Effector memory CD8-positive, alpha-beta T cell (primary cell): ENCODE measurements around the gene TRPV2.

Source experiments
- ATAC-seq: fragments of 150-1000 bp; cut with Tn5 transposase; replicated peaks from 2 replicates; pipeline ENCODE4 v1.10.0; 2021; ENCODE audit warnings: mild to moderate bottlenecking, moderate library complexity
- DNase-seq, 3 experiments: peaks; one replicate each; pipeline ENCODE4 v3.0.0; 2021
- H3K27ac Mint-ChIP-seq, 2 donors: one replicate each; pipeline ENCODE4 v1.8.0; 2022; ENCODE audit warnings: mild to moderate bottlenecking in 2 of 2, mixed read lengths in 2 of 2, moderate library complexity in 2 of 2
- H3K27me3 Mint-ChIP-seq, 2 donors: one replicate each; pipeline ENCODE4 v1.8.0; 2022; ENCODE audit warnings: mixed read lengths in 2 of 2
- H3K36me3 Mint-ChIP-seq: one replicate; pipeline ENCODE4 v1.8.0; 2022; ENCODE audit warnings: mild to moderate bottlenecking, moderate library complexity, mixed read lengths; ENCODE audit not compliant: insufficient read depth
- H3K4me1 Mint-ChIP-seq, 2 donors: one replicate each; pipeline ENCODE4 v1.8.0; 2022; ENCODE audit warnings: low read depth in 2 of 2, mixed read lengths in 2 of 2
- H3K4me3 Mint-ChIP-seq, 2 donors: one replicate each; pipeline ENCODE4 v1.8.0; 2022; ENCODE audit warnings: mild to moderate bottlenecking in 2 of 2, mixed read lengths in 2 of 2, moderate library complexity in 2 of 2
- H3K9me3 Mint-ChIP-seq, 2 donors: one replicate each; pipeline ENCODE4 v1.8.0; 2022; ENCODE audit warnings: mixed read lengths in 2 of 2

TRPV2 gene

DNA sequence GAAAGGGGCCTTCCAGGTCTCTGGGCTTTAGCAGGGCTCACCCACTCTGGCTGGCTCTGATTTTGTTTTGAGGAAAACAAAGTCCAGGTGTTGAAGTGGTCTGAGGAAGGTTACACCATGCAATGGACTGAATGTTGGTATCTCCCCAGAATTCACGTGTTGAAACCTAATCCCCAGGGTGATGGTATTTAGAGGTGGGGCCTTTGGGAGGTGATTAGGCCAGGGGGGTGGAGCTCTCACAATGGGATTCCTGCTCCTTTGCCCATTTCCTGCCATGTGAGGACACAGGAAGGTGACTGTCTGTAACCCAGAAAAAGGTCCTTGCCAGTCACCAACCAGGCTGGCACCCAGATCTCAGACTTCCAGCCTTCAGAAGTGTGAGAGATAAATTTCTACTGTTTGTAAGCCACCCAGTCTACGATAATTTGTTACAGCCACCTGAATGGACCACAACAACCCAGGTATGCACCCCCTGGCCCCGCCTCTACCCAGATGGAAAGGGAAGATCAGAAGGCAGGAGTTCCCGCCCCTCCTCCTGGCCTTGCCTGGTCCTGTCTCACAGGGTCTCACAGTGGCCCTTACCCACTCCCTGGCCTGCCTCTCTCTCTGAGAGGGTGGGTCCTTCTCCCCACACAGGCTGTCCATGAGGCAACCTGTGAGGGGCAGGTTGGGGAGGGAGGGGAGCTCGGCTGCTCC, 44.6 kb downstream of the TRPV2 start:
- ATAC-seq, result no peak
- H3K4me3 Mint-ChIP-seq, result no peak overlapping the region
- no peaks in the 10 kb centered on the region for H3K9me3 Mint-ChIP-seq
- H3K4me1 Mint-ChIP-seq, result peaks cover 0 to 3% of the 10 kb centered on the region in 2 donors
- DNase-seq, result no peak
- no peaks in the 10 kb centered on the region for H3K27me3 Mint-ChIP-seq
- H3K27ac Mint-ChIP-seq, result peak overlapping the region; percentile 22 to 35
- H3K36me3 Mint-ChIP-seq, result peaks cover 4% of the 10 kb centered on the region

DNA sequence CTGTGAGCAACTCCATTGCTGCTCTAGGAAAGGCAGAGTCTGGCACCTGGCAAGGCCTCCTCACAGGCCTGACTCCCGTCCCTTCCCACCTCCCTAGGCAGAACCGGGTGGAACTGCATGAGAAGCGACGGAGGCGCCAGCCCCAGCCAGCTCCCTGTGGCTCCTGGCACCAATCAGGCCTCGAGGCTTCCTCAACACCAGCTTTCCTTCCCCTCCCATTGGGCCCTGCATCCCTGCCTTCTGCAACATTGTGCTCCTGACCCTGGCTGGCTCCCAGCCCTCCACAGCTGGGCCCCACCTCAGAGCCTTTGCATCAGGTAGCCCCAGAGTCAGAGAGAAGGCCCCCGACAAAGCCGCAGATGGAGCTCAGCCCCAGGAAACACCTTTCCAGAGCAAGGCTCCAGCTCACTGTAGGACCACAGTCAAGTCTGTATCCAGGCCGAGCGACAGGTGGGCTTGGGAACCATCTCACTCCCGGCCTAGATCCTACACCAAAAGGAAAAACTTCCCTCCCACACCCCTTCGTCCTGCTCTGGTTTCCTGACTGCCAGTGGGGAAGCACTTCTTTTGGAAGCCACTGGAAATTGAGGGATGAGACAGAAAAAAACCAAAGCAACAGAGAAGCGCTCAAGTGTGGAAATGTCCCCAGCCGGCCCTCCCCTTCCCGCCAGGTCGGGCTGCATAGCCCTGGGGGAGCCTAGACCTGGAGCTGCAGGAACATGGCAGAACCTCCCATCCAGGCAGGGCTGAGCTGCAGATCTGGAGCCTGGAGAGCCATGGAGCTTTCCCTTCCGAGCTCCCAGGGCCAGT, 45.6 kb downstream of the TRPV2 start:
- Mint-ChIP-seq H3K4me1 (peaks cover 0 to 3% of the 10 kb centered on the region in 2 donors), H3K27ac (peak overlapping the region in 1 of 2 donors; percentile 13), H3K36me3 (peaks cover 4% of the 10 kb centered on the region), H3K27me3 (no peaks in the 10 kb centered on the region), H3K4me3 (no peak overlapping the region), H3K9me3 (no peaks in the 10 kb centered on the region)
- no peak for ATAC-seq
- no peak for DNase-seq

DNA sequence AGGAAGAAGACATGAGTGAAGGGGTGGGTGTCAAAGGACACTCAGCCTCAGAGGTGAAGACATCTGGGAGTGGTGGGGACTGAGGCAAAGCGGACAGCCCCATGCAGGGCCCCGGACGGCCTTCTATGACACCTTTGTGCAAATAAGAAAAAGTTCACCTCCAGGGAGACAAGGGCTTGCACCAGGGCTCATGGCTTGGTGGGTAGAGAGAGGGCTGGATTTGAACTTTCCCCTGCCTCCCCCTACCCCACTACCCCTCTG, 46.2 kb downstream of the TRPV2 start:
- Mint-ChIP-seq H3K4me1 (peaks cover 0 to 3% of the 10 kb centered on the region in 2 donors), H3K27ac (no peak overlapping the region), H3K9me3 (no peaks in the 10 kb centered on the region)

DNA sequence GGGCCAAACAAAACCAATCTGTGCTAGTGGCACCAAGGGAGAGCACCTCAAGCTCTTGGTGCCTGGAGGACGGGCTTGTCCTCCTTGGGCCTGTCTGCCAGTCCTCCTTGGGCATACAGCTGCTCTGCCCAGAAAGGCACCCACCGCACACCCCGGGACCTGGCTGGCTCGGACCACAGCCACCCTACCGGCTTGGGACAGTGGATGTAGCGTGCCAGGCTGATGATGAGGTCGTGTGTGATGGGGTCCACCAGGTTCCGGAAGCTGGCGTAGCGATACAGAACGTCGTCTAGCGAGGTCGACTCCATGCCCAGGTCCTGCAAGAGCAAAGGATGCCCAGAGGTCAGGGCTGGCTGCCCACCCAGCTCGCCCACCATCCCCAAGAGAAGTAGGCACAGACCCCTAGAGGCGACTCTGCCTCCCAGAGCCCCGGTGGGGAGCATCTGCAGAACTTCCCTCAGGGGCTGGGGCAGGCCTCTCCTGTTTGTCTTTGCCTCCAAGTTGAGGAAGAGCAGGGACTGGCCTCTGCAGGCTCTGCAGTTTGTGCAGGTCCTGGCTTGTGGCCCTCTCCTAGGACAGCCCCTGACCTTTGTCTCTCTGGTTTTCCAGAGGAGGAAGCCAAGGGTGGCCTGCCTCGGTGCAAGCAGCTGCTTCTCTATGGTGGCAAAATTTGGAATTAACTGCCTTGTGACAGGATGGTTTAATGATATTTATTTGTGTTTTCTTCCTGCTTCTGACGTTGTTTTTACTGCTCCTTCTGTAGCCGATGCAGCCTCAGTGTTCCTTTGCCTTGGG, 46.9 kb downstream of the TRPV2 start:
- peaks cover 3% of the 10 kb centered on the region for H3K36me3 Mint-ChIP-seq
- no peaks in the 10 kb centered on the region for H3K27me3 Mint-ChIP-seq
- no peaks in the 10 kb centered on the region for H3K9me3 Mint-ChIP-seq
- H3K4me1 Mint-ChIP-seq, result peaks cover 0 to 3% of the 10 kb centered on the region in 2 donors
- H3K27ac Mint-ChIP-seq, result no peak overlapping the region
- no peak for DNase-seq
- no peak overlapping the region for H3K4me3 Mint-ChIP-seq
- ATAC-seq, result no peak

More for the DNA sequence above, 46.2 kb downstream of the TRPV2 start:
- DNase-seq, result no peak
- ATAC-seq, result no peak
- Mint-ChIP-seq H3K27me3 (no peaks in the 10 kb centered on the region), H3K4me3 (no peak overlapping the region), H3K36me3 (peaks cover 4% of the 10 kb centered on the region)

DNA sequence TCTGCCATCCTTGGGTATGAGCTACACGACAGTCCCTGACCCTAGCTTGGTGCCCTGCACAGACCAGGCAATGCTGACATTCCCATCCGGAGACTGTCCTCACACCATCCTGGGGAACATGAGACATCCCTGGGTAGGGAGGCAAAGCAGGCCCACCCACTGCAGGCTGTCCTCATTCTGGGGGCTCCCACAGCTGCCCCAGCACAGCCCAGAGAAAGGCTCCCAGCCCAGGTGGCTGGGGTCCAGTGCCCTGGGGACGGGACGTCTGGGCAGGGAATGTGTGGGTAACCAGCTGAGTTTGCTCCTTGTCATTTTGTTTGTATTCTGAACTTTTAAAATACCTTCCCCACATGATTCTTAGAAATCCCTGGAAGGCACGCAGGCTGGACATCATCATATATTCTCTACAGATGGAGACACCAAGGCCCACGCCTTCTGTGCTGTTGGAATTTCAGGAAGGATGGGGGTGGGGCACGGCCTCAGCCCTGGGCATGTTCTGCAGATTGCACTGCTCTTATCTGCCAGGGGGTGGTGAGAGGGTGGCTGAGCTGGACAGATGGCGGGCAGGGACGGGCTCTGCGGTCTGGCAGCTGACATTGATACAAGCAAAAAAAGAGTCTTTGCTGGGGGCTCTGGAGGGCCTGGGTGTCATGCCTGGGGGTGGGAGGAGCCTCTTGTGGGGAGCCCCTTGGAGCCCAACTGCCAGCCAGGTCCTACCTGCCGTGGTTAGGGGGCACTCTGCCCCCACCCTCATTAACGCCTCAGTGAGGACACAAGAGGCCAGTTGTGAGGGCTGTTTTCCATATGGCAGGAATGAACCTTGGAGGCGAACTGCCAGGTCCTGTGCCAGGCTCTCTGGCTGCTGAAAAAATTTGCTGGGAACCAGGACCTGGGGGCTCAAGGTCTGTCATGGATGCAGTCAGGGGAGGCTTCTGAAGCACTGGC, 48.3 kb downstream of the TRPV2 start:
- Mint-ChIP-seq H3K4me3 (no peak overlapping the region), H3K4me1 (peaks cover 0 to 4% of the 10 kb centered on the region in 2 donors), H3K9me3 (no peaks in the 10 kb centered on the region), H3K36me3 (peaks cover 3% of the 10 kb centered on the region), H3K27me3 (no peaks in the 10 kb centered on the region), H3K27ac (peak overlapping the region in 1 of 2 donors; percentile 31)
- no peak for ATAC-seq
- DNase-seq, result no peak

DNA sequence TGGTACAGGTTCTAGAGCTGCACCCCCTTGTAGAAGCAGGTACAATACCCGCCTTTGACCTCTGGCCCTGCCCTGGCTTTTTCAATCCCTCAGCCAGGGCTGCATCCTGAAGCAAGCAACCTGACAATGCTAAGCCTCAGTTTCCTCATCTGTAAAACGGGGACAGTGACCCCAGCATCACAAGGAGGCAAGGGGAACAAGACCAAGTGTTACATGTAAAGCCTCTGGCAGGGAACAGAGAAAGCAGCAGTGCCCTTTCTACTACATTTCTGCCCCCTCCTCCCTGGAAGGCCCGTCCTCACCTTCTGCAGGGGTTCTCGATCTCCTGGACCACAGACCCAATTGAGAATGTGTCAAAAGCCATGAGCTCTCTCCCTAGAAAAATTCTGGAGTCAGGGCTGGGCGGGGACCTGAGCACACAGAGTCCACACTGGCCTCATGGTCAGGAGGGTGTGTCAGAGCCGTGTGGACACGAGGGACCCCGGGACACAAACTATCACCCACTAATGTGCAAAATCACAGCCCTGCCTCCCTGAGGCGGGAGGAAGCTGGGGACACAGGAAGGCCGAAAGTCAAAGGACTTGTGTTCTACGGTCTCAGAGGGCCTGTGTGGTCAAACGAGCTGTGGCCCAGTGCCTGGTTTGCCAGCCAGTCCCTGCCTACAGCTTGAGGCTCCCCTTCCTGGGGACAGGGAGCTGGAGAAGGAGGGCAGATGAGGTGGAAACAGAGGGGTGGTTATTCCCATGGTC, 49.1 kb downstream of the TRPV2 start:
- Mint-ChIP-seq H3K27me3 (no peaks in the 10 kb centered on the region), H3K36me3 (peaks cover 3% of the 10 kb centered on the region), H3K9me3 (no peaks in the 10 kb centered on the region), H3K4me1 (peaks cover 0 to 8% of the 10 kb centered on the region in 2 donors), H3K27ac (no peak overlapping the region), H3K4me3 (no peak overlapping the region)
- ATAC-seq (no peak), DNase-seq (no peak)

DNA sequence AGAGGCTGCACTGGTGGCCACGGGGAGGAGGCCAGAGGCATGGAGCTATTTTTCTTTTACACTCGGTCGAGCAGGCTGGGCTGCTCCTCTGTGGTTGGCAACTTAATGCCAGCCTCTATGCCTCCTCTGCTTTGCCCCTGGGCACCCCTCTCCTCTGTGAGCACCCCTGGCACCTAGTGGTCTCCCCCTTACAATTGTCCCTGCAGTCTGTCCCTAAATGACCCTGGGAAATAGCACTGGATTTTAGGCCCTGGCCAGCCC, 49.6 kb downstream of the TRPV2 start:
- H3K36me3 Mint-ChIP-seq, result peaks cover 3% of the 10 kb centered on the region
- peaks cover 0 to 8% of the 10 kb centered on the region in 2 donors for H3K4me1 Mint-ChIP-seq
- no peaks in the 10 kb centered on the region for H3K27me3 Mint-ChIP-seq
- H3K27ac Mint-ChIP-seq, result no peak overlapping the region
- DNase-seq (no peak), ATAC-seq (no peak)
- H3K4me3 Mint-ChIP-seq, result no peak overlapping the region
- H3K9me3 Mint-ChIP-seq, result no peaks in the 10 kb centered on the region

DNA sequence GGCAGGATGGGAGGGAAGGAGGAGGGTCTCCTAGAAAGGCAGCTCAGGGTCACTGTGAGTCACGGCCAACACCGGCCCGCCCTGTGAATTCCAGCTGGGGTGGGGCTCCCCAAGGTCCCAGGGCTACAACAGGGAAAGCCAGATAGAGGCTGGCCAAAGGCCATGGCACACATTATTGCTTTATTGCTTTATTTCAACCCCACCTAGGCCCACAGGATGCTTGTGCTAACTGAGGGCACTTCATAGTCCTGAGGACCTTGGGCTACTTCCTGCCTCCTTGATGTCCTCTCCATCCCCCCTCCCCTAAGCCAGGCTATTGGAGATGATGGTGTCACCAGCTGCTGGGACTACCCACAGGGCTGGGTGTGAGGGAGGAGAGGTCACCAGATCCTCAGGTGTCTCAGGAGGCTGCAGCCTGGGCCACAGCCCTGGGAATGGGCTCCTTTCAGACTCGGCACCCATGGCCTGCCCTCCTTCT, 50.5 kb downstream of the TRPV2 start:
- Mint-ChIP-seq H3K4me3 (no peak overlapping the region), H3K4me1 (peaks cover 1 to 6% of the 10 kb centered on the region in 2 donors), H3K36me3 (peaks cover 3% of the 10 kb centered on the region), H3K27ac (no peak overlapping the region), H3K27me3 (no peaks in the 10 kb centered on the region), H3K9me3 (no peaks in the 10 kb centered on the region)
- ATAC-seq (no peak), DNase-seq (no peak)

DNA sequence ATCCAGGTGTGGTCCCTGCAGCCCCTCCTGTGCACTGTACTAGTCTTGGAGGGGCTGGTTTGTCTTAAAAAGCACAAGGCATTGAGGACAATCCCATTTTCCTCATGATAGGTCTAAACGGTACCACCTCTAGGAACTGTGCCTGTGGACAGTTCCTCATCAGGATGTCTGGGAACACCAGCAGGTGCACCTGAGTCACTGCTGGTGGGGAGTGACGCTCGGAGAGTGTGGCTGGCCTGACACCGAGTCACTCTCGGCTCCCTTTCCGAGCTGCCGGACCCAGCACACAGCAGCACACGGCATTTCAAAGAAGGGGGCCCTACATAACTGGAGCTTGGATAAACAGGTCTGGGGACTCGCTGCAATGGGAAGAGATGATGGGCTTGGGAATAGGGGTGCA, 51.0 kb downstream of the TRPV2 start:
- Mint-ChIP-seq H3K27me3 (no peaks in the 10 kb centered on the region), H3K27ac (peak overlapping the region in 1 of 2 donors; percentile 44), H3K9me3 (no peaks in the 10 kb centered on the region), H3K4me3 (no peak overlapping the region), H3K4me1 (peaks cover 4 to 5% of the 10 kb centered on the region in 2 donors), H3K36me3 (peaks cover 6% of the 10 kb centered on the region)
- ATAC-seq (no peak), DNase-seq (no peak)

DNA sequence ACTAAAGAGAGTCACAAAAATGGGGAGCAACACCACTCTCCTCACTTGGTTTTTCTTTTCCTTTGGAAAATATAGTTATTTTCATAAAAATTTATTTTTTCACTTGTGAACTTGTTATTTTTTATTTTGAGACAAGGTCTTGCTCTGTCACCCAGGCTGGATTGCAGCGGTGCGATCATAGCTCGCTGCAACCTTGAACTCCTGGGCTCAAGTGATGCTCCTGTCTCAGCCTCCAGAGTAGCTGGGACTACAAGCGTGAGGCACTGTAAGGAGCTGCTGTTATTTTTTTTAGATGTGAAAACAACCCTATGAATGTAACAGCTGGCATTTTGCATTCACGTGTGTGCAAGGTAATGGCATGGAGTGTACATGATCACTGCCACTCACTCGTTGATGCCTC, 51.7 kb downstream of the TRPV2 start:
- H3K27me3 Mint-ChIP-seq, result no peaks in the 10 kb centered on the region
- DNase-seq (no peak), ATAC-seq (no peak)
- H3K27ac Mint-ChIP-seq, result peak overlapping the region in 1 of 2 donors; percentile 44
- peaks cover 6% of the 10 kb centered on the region for H3K36me3 Mint-ChIP-seq
- H3K4me3 Mint-ChIP-seq, result no peak overlapping the region
- peaks cover 5 to 8% of the 10 kb centered on the region in 2 donors for H3K4me1 Mint-ChIP-seq
- H3K9me3 Mint-ChIP-seq, result no peaks in the 10 kb centered on the region

DNA sequence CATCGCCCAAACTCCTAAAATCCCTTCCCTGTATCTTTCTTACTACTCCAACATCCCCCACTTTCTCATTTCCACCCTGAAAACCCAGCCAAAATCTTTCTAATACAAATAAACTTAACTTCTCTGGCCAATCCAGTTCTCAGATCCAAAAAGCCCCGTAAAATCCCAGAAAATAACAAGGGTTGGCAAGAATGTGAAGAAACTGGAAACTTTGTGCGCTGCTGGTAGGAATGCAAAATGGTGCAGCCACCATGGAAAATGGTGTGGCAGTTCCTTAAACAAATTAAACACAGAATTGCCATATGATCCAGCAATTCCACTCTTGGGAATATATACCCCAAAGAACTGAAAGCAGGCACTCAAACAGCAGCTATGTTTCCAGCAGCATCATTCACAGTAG, 52.5 kb downstream of the TRPV2 start:
- Mint-ChIP-seq H3K27ac (no peak overlapping the region), H3K36me3 (peaks cover 6% of the 10 kb centered on the region), H3K4me3 (no peak overlapping the region), H3K27me3 (no peaks in the 10 kb centered on the region), H3K4me1 (peaks cover 5 to 8% of the 10 kb centered on the region in 2 donors), H3K9me3 (no peaks in the 10 kb centered on the region)
- no peak for ATAC-seq
- no peak for DNase-seq

DNA sequence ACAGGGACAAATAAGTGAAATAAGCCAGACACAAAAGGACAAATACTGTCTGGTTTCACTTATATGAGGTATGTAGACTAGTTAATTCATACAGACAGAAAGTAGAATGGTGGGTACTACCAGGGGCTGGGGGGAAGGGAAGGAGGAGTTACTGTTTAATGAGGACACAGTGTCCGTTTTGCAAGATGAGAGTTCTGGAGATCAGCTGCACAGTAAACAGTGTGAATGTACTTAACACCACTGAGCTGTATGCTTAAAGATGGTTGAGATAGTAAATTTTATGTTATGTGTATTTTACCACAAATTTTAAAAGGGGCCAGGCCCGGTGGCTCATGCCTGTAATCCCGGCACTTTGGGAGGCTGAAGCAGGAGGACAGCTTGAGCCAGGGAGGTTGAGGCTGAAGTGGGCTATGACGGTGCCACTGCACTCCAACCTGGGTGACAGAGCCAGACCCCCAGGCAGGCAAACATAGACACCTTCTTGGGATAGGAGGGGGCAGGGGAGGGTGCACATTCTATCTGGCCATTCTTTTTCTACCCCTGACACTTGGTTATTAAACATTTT, 53.1 kb downstream of the TRPV2 start:
- H3K27ac Mint-ChIP-seq, result no peak overlapping the region

More for the DNA sequence above, 53.1 kb downstream of the TRPV2 start:
- no peak overlapping the region for H3K4me3 Mint-ChIP-seq
- ATAC-seq (no peak), DNase-seq (no peak)
- peaks cover 6% of the 10 kb centered on the region for H3K36me3 Mint-ChIP-seq
- no peaks in the 10 kb centered on the region for H3K27me3 Mint-ChIP-seq
- no peaks in the 10 kb centered on the region for H3K9me3 Mint-ChIP-seq
- H3K4me1 Mint-ChIP-seq, result peaks cover 5 to 8% of the 10 kb centered on the region in 2 donors
